HTR-8/SVneo (cell line): ENCODE measurements around the gene PARVB.

ENCODE experiments used
- DNase-seq: peaks from one replicate; pipeline ENCODE4 v3.0.0; 2011; ENCODE audit warnings: low spot score, mixed read lengths; ENCODE audit not compliant: insufficient read length
- FAIRE-seq: peaks from 2 replicates; lab custom pipeline; 2011; peaks lifted over from hg19 to GRCh38; lab: Jason Lieb, UNC

PARVB gene

DNA sequence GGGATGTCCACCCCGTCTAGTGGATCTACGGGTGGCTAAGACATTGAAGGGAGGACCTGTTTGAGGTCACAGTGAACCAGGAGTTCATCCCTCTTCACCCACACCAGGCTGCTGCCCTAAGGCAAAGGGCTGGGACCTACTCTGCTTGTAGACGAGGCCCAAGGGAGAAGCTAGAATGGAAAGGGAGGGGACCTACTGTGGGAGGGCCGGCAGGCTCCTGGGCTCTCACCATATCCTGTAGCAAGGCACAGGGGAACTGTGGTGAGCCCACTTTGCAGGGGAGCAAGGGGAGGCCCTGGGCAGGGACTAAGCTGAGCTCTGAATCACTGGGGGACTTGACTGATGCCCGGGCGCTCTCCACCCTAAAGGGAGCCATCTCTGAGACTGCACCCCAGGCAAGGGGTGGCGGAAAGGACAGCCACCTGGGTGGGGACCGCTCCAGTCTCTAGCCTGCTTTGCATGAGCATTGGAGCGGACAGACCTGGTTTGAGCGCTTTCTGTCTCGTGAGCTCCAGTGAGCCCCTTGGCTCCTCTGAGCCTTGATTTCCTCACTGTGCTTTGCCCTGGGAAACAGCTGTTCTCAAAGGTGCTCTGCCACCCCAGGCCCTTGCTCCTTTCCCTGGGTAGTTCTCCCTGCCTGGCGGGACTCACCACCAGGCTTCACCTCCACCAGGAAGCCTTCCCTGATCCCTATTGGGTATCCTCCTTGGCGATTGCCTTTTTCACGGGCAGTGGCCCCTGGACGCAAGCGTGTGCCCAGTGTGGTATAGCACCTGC is 180.8 kb downstream of the PARVB start:
- no peak for DNase-seq
- FAIRE-seq = no peak

GRCh38 chr22:44205516-44206329 is 181.6 kb downstream of the PARVB start:
- DNase-seq (no peak), FAIRE-seq (no peak)

DNA sequence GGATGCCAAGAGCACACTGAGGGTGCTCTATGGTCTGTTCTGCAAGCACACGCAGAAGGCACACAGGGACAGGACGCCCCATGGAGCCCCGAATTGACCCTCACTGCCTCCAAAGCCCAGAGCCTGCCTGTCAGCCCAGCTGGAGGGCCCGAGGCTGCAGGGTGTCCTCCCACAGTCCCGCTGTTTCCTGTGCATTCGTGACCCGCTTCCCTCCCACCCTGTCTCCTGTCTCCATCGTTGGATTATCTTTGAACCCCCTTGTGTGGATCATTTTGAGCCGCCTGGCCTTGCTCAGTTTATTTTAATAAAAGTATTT is 182.2 kb downstream of the PARVB start:
- DNase-seq (no peak), FAIRE-seq (no peak)

GRCh38 chr22:44206696-44207095 is 182.6 kb downstream of the PARVB start:
- DNase-seq (no peak), FAIRE-seq (no peak)

DNA sequence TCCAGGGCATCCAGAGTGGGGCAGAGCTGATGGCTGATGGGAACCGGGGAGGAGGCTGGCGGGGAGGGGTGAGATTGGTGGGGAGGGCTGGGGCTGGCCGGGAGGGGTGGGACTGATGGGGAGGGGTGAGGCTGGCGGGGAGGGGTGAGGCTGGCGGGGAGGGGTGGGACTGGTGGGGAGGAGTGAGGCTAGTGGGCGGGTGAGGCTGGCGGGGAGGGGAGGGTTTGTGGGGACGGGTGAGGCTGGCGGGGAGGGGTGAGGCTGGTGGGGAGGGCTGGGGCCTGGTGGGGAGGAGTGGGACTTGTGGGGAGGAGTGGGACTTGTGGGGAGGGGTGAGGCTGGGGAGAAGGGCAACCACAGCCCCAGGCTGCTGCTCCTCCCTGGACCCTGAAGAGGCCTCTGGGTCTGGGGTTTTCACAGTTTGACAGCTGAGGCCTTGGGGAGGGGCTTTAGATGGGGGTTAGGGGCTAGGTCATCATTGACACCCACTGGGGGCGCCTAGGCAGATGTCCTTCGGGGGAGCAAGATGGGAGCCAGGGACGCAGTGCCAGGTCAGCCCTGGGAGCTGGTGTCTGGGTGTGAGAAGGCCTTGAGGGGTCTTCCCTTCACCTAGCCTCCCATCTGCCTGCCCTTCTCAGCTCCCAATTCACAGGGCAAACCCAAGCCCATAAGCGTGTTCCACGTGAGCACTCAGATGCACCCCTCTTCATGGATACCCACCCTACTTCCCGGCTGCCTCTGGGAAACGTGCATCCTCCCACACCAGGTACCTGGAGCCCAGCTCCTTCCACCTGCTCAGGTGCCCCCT is 183.3 kb downstream of the PARVB start:
- no peak for DNase-seq
- no peak for FAIRE-seq

DNA sequence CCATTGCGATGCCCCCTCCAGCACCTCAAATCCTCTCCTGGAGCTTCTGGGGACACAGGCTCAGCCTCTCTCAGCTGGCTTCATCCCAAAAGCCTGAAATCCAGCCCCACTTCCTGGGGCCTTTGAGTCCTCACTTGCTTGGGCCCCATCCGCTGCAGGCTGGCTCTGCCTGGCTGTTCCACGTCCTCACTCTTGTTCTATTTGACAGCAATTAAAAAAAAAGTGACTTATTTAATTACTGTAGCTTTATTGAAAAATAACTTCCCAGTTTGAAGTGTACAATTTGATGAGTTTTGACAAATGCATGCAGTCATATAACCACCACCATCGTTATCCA is 183.8 kb downstream of the PARVB start:
- DNase-seq = no peak

GRCh38 chr22:44209343-44209742 is 185.2 kb downstream of the PARVB start:
- DNase-seq (no peak), FAIRE-seq (no peak)

More for the DNA sequence above, 183.8 kb downstream of the PARVB start:
- no peak for FAIRE-seq

- DNase-seq = no peak
- no peak for FAIRE-seq
Observed at GRCh38 chr22:44210722-44211121, 186.6 kb downstream of the PARVB start.

DNA sequence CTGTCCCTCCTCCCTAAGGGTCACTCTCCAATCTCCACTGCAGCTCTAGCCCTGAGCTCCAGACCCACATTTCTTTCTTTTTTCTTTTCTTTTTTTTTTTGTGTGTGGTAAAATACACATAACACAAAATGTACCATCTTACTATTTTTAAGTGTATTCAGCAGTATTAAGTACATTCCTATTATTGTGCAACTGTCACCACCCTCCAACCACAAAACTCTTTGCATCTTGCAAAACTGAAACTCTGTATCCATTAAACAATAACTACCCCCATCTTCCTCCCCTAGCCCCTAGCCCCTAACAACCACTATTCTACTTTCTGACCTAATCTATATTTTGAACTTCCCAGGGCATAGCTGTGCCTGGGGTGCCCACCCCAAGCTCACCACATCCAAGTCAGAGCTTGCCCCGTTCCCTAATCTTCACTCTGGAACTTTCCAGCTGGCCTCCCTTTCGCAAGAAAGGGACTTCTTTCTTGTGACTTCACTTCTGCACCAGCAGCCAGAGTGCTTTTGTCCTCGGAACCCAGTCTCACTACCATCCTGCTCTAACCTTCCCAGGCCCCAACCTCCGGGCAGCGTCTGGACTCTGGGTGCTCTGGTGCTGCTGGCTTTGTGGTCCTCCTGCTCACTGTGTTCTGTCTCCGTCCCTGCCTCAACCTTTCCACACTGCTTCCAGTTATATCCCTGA is 187.3 kb downstream of the PARVB start:
- no peak for DNase-seq
- FAIRE-seq = no peak

GRCh38 chr22:44211946-44212930 is 188.1 kb downstream of the PARVB start:
- FAIRE-seq = no peak

DNA sequence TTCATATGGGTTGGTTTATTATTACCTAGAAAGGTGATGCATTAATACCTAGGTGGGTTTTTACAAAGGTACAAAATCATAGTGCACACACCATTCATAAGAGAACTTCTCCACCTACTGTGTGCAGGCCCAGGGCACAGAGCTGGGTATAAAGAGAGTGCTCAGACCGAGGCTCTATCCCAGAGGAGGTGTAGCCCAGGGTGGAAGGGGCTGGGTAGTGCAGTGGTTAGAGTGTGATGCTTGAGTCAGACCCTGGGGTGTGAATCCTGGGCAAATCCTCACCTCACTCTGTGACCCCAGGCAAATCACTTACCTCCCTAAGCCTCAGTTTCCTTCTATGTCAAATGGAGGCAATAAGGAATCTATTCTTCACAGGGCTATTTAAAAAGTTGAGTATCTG is 188.8 kb downstream of the PARVB start:
- no peak for FAIRE-seq
- no peak for DNase-seq

More at GRCh38 chr22:44211946-44212930, 188.1 kb downstream of the PARVB start:
- DNase-seq = no peak

DNA sequence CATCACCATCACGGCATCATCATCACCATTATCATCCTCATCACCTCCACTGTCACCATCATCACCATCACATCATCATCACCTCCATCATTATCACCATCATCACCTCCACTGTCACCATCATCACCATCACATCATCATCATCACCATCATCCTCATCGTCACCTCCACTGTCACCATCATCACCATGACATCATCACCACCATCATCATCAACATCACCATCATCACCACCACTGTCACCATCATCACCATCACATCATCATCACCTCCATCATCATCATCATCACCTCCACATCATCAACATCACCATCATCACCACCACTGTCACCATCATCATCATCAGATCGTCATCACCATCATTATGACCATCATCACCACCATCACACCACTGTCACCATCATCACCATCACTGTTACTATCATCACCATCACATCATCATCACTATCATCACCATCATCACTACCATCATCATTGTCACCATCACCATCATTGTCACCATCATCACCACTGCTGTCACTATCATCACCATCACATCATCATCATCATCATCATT is 189.5 kb downstream of the PARVB start:
- DNase-seq = no peak
- peak; percentile 98 for FAIRE-seq

- FAIRE-seq (no peak), DNase-seq (no peak)
Observed at GRCh38 chr22:44214187-44214586, 190.1 kb downstream of the PARVB start.

DNA sequence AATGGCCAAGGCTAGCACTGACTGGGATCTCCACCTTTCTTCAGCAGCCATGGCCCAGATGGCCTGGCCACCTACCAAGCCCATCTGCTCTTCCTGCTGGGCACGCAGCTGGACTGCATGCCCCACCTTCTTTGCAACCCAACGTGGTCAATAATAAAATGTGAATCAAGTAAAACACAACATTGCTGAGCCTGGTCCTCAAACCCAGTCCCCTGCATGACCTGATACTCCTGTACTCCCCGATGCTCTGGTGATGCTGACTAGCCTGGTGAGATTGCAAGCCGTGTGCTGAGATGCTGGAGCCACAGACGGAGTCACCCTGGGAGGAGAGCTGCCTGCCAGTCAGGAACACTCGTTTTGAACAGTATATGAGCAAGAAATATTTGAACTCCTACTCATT is 190.7 kb downstream of the PARVB start:
- FAIRE-seq (peak; percentile 38), DNase-seq (no peak)

DNA sequence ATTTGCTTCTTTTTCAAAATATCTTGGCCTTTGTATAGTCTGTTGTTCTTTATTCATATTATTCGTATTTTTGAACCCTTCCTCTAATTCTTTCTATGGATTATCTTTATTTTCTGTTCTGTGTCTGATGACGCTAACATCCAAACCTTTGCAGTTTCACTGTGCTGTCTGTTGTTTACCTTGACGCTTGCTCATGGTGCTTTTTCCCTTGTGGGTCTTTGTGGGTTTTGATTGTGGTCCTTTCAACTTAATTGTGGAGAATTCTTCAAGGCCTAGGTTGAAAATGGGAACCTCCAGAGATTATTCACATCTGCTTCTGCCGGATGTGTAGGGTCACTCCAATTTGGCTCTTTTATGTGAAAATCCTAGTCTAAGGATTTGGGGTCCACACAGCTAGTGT is 191.2 kb downstream of the PARVB start:
- no peak for DNase-seq
- FAIRE-seq = no peak

GRCh38 chr22:44217346-44217745 is 193.2 kb downstream of the PARVB start:
- FAIRE-seq (no peak), DNase-seq (no peak)

GRCh38 chr22:44218071-44218470 is 194.0 kb downstream of the PARVB start:
- FAIRE-seq (no peak), DNase-seq (no peak)

GRCh38 chr22:44219101-44219870 is 195.2 kb downstream of the PARVB start:
- no peak for FAIRE-seq
- no peak for DNase-seq
